Neural cell (in vitro differentiated cells): ENCODE results near the gene SLC36A3. TPM values are rescaled to one million over a fixed set of nuclear protein-coding genes. Genes with fewer than 3 reads are reported as not detected.

Experiments
- H2AFZ ChIP-seq: fragments of 200-600, 300-800 bp; sonication (generic), shearing (Covaris generic); 2 replicates; pipeline ENCODE4 v1.6.0; 2014; ENCODE audit warnings: low read depth, mild to moderate bottlenecking, antibody characterized with exemption, low read length, moderate library complexity
- H3F3A ChIP-seq: fragments of 200-600 bp; shearing (Covaris generic); 2 replicates; pipeline ENCODE4 v1.6.1; 2016; ENCODE audit warnings: mild to moderate bottlenecking, moderate library complexity, mixed read lengths, antibody characterized with exemption, low read length; ENCODE audit not compliant: insufficient read depth, poor library complexity, severe bottlenecking
- H3K27ac ChIP-seq: fragments of 200-600, 300-800 bp; sonication (generic), shearing (Covaris generic); 2 replicates; pipeline ENCODE4 v1.5.1; 2014; ENCODE audit warnings: mild to moderate bottlenecking, low read length, moderate library complexity
- H3K27me3 ChIP-seq: fragments of 300-800, 200-600 bp; sonication (generic), shearing (Covaris generic); 2 replicates; pipeline ENCODE4 v1.6.0; 2014; ENCODE audit warnings: mild to moderate bottlenecking, low read depth, low read length, moderate library complexity; ENCODE audit not compliant: insufficient read depth
- H3K36me3 ChIP-seq: fragments of 300-800, 200-600 bp; sonication (generic), shearing (Covaris generic); 2 replicates; pipeline ENCODE4 v1.5.1; 2014; ENCODE audit warnings: mild to moderate bottlenecking, antibody characterized with exemption, low read length, moderate library complexity; ENCODE audit not compliant: insufficient read depth
- H3K4me2 ChIP-seq: fragments of 300-800, 200-600 bp; sonication (generic), shearing (Covaris generic); 2 replicates; pipeline ENCODE4 v1.6.0; 2014; ENCODE audit warnings: mild to moderate bottlenecking, low read length
- H3K4me3 ChIP-seq: fragments of 300-800, 200-600 bp; sonication (generic), shearing (Covaris generic); 2 replicates; pipeline ENCODE4 v1.5.1; 2014; ENCODE audit warnings: mild to moderate bottlenecking, low read length, moderate library complexity
- H3K79me2 ChIP-seq: fragments of 200-600 bp; shearing (Covaris generic); replicated peaks from 2 replicates; pipeline ENCODE4 v1.6.0; 2014; ENCODE audit warnings: mild to moderate bottlenecking, low read length, moderate library complexity; ENCODE audit not compliant: insufficient read depth
- H3K9ac ChIP-seq: fragments of 300-800, 200-600 bp; sonication (generic), shearing (Covaris generic); 2 replicates; pipeline ENCODE4 v1.6.1; 2016; ENCODE audit warnings: mild to moderate bottlenecking, low read length, mixed read lengths
- H3K9me2 ChIP-seq: fragments of 200-600 bp; shearing (Covaris generic); 2 replicates; pipeline ENCODE4 v1.6.1; 2016; ENCODE audit warnings: mild to moderate bottlenecking, low read length, mixed read lengths; ENCODE audit not compliant: insufficient read depth
- H3K9me3 ChIP-seq: fragments of 200-600, 300-800 bp; sonication (generic), shearing (Covaris generic); 2 replicates; pipeline ENCODE4 v1.6.1; 2016; ENCODE audit warnings: mild to moderate bottlenecking, mixed run types, low read length, moderate library complexity, mixed read lengths
- H4K20me1 ChIP-seq: fragments of 200-600 bp; shearing (Covaris generic); 2 replicates; pipeline ENCODE4 v1.6.1; 2016; ENCODE audit warnings: mild to moderate bottlenecking, mixed run types; ENCODE audit not compliant: insufficient read depth
- EP300 ChIP-seq: fragments of 450-650 bp; conservative IDR thresholded peaks from 2 replicates; pipeline ENCODE4 v1.6.1; 2014; ENCODE audit warnings: antibody characterized with exemption, mild to moderate bottlenecking, moderate library complexity; ENCODE audit not compliant: poor library complexity, severe bottlenecking
- RAD21 ChIP-seq: fragments of 450-650 bp; conservative IDR thresholded peaks from 2 replicates; pipeline ENCODE4 v1.6.1; 2014; ENCODE audit warnings: antibody characterized with exemption, mild to moderate bottlenecking, moderate library complexity
- REST ChIP-seq: IDR thresholded peaks from 2 replicates; pipeline ENCODE4 v1.6.1; 2012; ENCODE audit warnings: borderline replicate concordance
- TAF1 ChIP-seq: IDR thresholded peaks from 2 replicates; pipeline ENCODE4 v1.6.1; 2012; ENCODE audit warnings: low read depth
- polyA plus RNA-seq: library from polyadenylated mRNA; depleted of rRNA; stranded (reverse); fragments of >200 nt; gene quantifications from 2 replicates; pipeline ENCODE4 v1.2.3, GENCODE V29; 2014

SLC36A3 gene
- polyA plus RNA-seq, 1 donor from 2014 or later = not detected

- H4K20me1 ChIP-seq = no peaks in the 10 kb centered on the region
- no peaks in the 10 kb centered on the region for H3K9me3 ChIP-seq
- H3K4me2 ChIP-seq = no peak overlapping the region
- no peaks in the 10 kb centered on the region for H3K79me2 ChIP-seq
- H3F3A ChIP-seq = no peaks in the 10 kb centered on the region
- TF ChIP-seq RAD21 = no peak
- no peak for TF ChIP-seq REST
- TF ChIP-seq EP300 = no peak
- H2AFZ ChIP-seq = no peak overlapping the region
- H3K4me3 ChIP-seq = no peak overlapping the region
- H3K9me2 ChIP-seq = no peaks in the 10 kb centered on the region
- no peaks in the 10 kb centered on the region for H3K36me3 ChIP-seq
- H3K27me3 ChIP-seq = no peaks in the 10 kb centered on the region
- no peak overlapping the region for H3K27ac ChIP-seq
- no peak overlapping the region for H3K9ac ChIP-seq
Measured at GRCh38 chr5:151285683-151286082, 17.9 kb downstream of the SLC36A3 start.

- no peak overlapping the region for H3K4me2 ChIP-seq
- H3K9me3 ChIP-seq = no peaks in the 10 kb centered on the region
- no peak overlapping the region for H3K27ac ChIP-seq
- no peak overlapping the region for H3K4me3 ChIP-seq
- no peaks in the 10 kb centered on the region for H3K36me3 ChIP-seq
- no peaks in the 10 kb centered on the region for H4K20me1 ChIP-seq
- no peak overlapping the region for H3K9ac ChIP-seq
- H3K27me3 ChIP-seq = no peaks in the 10 kb centered on the region
- no peaks in the 10 kb centered on the region for H3K9me2 ChIP-seq
- no peak overlapping the region for H2AFZ ChIP-seq
- no peaks in the 10 kb centered on the region for H3F3A ChIP-seq
- H3K79me2 ChIP-seq = no peaks in the 10 kb centered on the region
- TF ChIP-seq REST = no peak
Measured at GRCh38 chr5:151284392-151284967, 19.1 kb downstream of the SLC36A3 start.

GRCh38 chr5:151283120-151283825 lies 20.3 kb downstream of the SLC36A3 start:
- no peaks in the 10 kb centered on the region for H4K20me1 ChIP-seq
- no peaks in the 10 kb centered on the region for H3K9me2 ChIP-seq
- H3K9ac ChIP-seq = no peak overlapping the region
- H3K9me3 ChIP-seq = no peaks in the 10 kb centered on the region
- H3K4me3 ChIP-seq = no peak overlapping the region
- no peak overlapping the region for H3K27ac ChIP-seq
- H2AFZ ChIP-seq = no peak overlapping the region
- no peak overlapping the region for H3K4me2 ChIP-seq
- H3F3A ChIP-seq = no peaks in the 10 kb centered on the region
- H3K79me2 ChIP-seq = no peaks in the 10 kb centered on the region
- H3K27me3 ChIP-seq = no peaks in the 10 kb centered on the region
- no peaks in the 10 kb centered on the region for H3K36me3 ChIP-seq
- no peak for TF ChIP-seq TAF1
